AG09309 (cell line): ENCODE measurements around the gene ZBTB40.

ENCODE experiments used
- DNase-seq: peaks from one replicate; pipeline ENCODE4 v3.0.0-alpha.2; 2010; ENCODE audit warnings: low read depth
- H3K4me3 ChIP-seq: 2 replicates; pipeline ENCODE4 v1.5.1; 2011; ENCODE audit warnings: mild to moderate bottlenecking, low read depth, low read length, moderate library complexity; ENCODE audit not compliant: control insufficient read depth
- TF ChIP-seq, protein P1 (sequence below): IDR thresholded peaks from 2 replicates; pipeline ENCODE4 v1.5.1; 2011; ENCODE audit warnings: mild to moderate bottlenecking, low read depth, low read length, inconsistent platforms; ENCODE audit not compliant: insufficient read depth, control insufficient read depth; ENCODE audit errors: missing control alignments

The ZBTB40 gene

DNA sequence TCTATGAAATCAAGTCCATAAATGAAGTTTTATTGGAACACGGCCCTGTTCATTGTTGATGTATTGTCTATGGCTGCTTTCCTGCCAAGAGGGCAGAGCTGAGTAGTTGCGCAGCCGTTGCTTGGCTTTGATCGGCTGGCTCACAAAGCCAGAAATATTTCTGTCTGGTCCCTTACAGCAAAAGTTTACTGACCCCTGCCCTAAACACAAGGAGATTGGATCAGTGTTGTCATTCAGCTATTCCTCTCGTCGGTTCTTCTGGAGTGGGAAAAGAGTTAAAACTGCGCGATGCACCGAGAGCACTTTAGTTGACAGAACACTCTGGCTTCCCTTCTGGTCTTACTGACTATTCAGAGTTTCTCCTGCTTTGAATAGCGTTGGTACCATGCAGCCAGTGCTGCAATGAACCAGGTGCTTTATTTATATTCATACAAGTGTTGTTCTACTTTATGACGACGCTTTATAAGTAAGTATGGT, 868 bp downstream of the ZBTB40 start:
- TF ChIP-seq, protein P1, sequence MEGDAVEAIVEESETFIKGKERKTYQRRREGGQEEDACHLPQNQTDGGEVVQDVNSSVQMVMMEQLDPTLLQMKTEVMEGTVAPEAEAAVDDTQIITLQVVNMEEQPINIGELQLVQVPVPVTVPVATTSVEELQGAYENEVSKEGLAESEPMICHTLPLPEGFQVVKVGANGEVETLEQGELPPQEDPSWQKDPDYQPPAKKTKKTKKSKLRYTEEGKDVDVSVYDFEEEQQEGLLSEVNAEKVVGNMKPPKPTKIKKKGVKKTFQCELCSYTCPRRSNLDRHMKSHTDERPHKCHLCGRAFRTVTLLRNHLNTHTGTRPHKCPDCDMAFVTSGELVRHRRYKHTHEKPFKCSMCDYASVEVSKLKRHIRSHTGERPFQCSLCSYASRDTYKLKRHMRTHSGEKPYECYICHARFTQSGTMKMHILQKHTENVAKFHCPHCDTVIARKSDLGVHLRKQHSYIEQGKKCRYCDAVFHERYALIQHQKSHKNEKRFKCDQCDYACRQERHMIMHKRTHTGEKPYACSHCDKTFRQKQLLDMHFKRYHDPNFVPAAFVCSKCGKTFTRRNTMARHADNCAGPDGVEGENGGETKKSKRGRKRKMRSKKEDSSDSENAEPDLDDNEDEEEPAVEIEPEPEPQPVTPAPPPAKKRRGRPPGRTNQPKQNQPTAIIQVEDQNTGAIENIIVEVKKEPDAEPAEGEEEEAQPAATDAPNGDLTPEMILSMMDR: no peak
- DNase-seq: no peak
- H3K4me3 ChIP-seq: peak overlapping the region; percentile 89

DNA sequence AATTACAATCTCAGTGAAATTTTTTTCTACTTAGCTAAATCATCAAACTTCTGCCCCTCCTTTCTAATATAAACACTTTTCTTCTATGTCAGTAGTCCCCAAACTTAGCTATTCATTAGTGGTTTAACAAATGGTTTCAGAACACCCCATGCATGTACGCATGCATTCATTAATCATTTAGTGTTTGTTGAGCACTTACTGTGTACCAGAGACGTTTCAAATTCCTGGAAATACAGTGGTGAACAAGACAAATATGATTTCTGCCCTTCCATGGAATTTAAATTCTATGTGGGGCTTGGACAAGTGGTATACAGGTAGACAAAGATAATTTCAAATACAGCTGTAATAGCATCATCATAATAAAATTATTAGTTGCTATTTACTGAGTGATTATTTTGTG, 1.5 kb downstream of the ZBTB40 start:
- H3K4me3 ChIP-seq: no peak overlapping the region
- no peak for DNase-seq
- TF ChIP-seq, protein P1: no peak

DNA sequence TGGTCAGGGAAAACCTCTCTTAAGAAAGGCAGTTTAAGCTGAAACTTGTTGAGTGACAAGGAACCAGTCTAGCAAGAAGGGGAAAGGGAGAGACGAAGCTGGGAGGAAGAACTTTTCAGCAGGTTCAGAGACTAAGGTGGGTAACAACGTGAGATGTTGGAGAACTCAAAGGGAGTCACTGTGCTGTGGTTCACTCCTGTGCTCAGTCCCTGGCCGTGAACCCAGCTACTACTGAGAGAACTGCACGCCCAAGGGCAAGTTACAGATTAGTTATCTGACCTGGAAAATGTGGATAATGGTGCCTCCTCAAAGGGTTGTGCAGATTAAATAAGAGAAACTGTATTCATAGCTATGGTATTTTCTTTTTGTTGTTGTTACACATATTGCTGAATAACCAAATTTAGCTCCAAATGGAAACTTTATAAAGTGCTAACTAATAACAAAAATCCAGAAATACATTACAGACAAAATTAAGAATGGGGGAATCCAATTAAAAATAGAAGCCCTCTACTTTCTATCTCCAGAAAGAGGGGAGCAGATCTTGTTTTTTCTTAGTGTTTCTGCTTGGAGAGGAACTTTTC, 2.9 kb downstream of the ZBTB40 start:
- DNase-seq: no peak
- TF ChIP-seq, protein P1: no peak

DNA sequence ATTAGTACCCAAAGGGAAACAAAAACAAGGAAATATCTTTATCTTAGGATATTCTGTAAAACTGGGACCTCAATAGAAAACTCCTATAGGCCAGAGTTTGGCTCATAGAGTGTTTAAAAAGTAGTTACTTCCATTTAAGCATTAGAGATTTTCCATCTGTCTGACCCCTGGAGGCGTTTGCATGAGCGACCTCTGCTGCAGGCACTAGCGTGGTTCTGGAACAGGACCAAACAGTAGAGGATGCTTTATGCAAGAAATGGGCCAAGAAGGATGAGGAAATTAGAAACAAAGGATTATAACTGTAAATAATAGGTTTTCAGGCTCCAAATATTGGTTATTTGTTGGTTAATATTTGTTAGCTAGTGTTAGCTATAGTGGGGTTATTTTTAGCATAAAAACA, 5.7 kb downstream of the ZBTB40 start:
- H3K4me3 ChIP-seq: no peak overlapping the region
- TF ChIP-seq, protein P1: no peak
- DNase-seq: no peak

More for the DNA sequence above, 2.9 kb downstream of the ZBTB40 start:
- H3K4me3 ChIP-seq: no peak overlapping the region

DNA sequence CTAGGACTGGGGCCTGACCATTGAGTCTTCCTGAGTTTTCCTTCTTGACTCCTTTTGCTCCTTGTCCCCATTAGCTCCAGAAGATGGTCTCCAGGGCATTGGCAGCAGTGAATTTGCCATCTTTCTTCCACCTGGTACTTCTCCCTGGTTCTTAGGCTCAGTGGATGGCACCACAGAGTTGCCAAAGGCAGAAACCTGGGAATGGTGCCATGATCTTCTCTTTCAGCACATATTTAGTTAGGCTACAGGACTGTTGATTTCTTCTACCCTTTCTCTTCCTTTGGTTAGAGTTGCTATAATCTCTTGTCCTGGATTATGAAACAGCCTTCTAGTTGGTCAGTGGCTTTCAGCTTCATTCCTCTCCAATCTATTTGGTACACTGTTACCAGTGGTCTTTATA, 6.2 kb downstream of the ZBTB40 start:
- no peak for DNase-seq
- TF ChIP-seq, protein P1: no peak
- no peak overlapping the region for H3K4me3 ChIP-seq

DNA sequence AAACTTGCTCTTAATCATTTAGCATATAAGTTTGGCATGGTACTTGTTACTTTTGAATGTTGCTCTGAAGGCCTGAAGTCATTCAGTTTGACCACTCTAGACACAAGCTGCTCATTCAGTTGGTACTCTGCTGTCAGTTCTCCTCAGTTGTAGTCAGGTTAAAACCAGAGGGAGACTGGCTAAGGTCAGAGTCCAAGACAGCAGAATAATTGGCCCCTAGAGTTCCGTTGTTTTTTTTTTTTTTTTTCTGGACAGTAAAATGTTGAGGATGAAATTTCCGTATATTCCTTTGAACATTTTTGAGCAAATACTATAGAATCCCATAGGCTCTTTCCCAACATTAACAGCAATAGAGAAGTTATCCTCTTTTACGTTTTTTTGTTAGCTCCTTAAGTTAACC, 9.4 kb downstream of the ZBTB40 start:
- no peak for DNase-seq
- no peak overlapping the region for H3K4me3 ChIP-seq
- TF ChIP-seq, protein P1: no peak
